Measurements from ENCODE around the gene IL5RA.

- TF ChIP-seq, protein P1, sequence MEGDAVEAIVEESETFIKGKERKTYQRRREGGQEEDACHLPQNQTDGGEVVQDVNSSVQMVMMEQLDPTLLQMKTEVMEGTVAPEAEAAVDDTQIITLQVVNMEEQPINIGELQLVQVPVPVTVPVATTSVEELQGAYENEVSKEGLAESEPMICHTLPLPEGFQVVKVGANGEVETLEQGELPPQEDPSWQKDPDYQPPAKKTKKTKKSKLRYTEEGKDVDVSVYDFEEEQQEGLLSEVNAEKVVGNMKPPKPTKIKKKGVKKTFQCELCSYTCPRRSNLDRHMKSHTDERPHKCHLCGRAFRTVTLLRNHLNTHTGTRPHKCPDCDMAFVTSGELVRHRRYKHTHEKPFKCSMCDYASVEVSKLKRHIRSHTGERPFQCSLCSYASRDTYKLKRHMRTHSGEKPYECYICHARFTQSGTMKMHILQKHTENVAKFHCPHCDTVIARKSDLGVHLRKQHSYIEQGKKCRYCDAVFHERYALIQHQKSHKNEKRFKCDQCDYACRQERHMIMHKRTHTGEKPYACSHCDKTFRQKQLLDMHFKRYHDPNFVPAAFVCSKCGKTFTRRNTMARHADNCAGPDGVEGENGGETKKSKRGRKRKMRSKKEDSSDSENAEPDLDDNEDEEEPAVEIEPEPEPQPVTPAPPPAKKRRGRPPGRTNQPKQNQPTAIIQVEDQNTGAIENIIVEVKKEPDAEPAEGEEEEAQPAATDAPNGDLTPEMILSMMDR (IDR thresholded peaks at IDR 0.05) = no peak
- TF ChIP-seq POLR2A (IDR thresholded peaks at IDR 0.05) = no peak
Observed at GRCh38 chr3:3101660-3102458, 8.3 kb downstream of the IL5RA start.
